AG04450 (cell line): ENCODE measurements around the gene CDH13. TPM values are rescaled to one million over a fixed set of nuclear protein-coding genes. Genes with fewer than 3 reads are reported as not detected.

Experiments used
- CTCF ChIA-PET: fragments of 300-600, 350-600 bp; formaldehyde crosslinking; extraction: SDS; loops from one replicate; lab custom pipeline; 2022; ENCODE audit warnings: antibody characterized with exemption, inconsistent platforms; lab: Charles Lee
- POLR2A ChIA-PET: fragments of 350-600 bp; formaldehyde crosslinking; extraction: SDS; loops from one replicate; lab custom pipeline; 2021; ENCODE audit warnings: antibody characterized with exemption, inconsistent platforms; lab: Yijun Ruan, JAX
- DNase-seq: peaks from one replicate; pipeline ENCODE4 v3.0.0-alpha.2; 2011; ENCODE audit warnings: low read depth, low spot score
- H3K27ac ChIP-seq: one replicate; pipeline ENCODE4 v1.5.1; 2012; ENCODE audit warnings: low read depth, low read length, control low read depth
- H3K27me3 ChIP-seq: one replicate; pipeline ENCODE4 v1.6.0; 2012; ENCODE audit warnings: low read length; ENCODE audit not compliant: control insufficient read depth, insufficient read depth
- H3K4me3 ChIP-seq: 2 replicates; pipeline ENCODE4 v1.5.1; 2011; ENCODE audit warnings: mild to moderate bottlenecking, low read depth, low read length, control low read depth
- H3K9me3 ChIP-seq: 2 replicates; pipeline ENCODE4 v1.5.1; 2012; ENCODE audit warnings: low read length; ENCODE audit not compliant: control insufficient read depth, insufficient read depth
- polyA plus RNA-seq: library from polyadenylated mRNA; depleted of rRNA; stranded (reverse); fragments of >200 nt; gene quantifications from 2 replicates; pipeline ENCODE4 v1.2.3, GENCODE V29; 2011
- TF ChIP-seq, protein P1 (sequence below): IDR thresholded peaks from 2 replicates; pipeline ENCODE4 v1.5.1; 2011; ENCODE audit warnings: low read depth, low read length, control low read depth, inconsistent platforms

Gene CDH13
- polyA plus RNA-seq, 1 experiment: 55.0 TPM

DNA sequence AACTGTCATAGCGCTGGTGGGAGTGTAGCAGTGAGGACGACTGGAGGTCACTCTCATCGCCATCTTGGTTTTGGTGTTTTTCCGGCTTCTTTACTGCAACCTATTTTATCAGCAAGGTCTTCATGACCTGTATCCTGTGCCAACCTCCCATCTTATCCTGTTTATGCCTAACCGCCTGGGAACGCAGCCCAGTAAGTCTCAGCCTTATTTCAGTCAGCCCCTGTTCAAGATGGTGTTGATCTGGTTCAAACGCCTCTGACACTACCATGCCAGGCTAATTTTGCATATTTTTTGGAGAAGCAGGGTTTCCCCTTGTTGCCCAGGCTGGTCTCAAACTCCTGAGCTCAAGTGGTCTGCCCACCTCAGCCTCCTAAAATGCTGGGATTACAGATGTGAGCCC, 1001.2 kb downstream of the CDH13 start:
- Histone ChIP-seq H3K9me3 (no peaks in the 10 kb centered on the region), H3K27me3 (no peaks in the 10 kb centered on the region), H3K27ac (no peak overlapping the region), H3K4me3 (no peak overlapping the region)
- ChIA-PET POLR2A (no interaction called here), CTCF (no interaction called here)
- DNase-seq: no peak
- TF ChIP-seq, protein P1, sequence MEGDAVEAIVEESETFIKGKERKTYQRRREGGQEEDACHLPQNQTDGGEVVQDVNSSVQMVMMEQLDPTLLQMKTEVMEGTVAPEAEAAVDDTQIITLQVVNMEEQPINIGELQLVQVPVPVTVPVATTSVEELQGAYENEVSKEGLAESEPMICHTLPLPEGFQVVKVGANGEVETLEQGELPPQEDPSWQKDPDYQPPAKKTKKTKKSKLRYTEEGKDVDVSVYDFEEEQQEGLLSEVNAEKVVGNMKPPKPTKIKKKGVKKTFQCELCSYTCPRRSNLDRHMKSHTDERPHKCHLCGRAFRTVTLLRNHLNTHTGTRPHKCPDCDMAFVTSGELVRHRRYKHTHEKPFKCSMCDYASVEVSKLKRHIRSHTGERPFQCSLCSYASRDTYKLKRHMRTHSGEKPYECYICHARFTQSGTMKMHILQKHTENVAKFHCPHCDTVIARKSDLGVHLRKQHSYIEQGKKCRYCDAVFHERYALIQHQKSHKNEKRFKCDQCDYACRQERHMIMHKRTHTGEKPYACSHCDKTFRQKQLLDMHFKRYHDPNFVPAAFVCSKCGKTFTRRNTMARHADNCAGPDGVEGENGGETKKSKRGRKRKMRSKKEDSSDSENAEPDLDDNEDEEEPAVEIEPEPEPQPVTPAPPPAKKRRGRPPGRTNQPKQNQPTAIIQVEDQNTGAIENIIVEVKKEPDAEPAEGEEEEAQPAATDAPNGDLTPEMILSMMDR: no peak

DNA sequence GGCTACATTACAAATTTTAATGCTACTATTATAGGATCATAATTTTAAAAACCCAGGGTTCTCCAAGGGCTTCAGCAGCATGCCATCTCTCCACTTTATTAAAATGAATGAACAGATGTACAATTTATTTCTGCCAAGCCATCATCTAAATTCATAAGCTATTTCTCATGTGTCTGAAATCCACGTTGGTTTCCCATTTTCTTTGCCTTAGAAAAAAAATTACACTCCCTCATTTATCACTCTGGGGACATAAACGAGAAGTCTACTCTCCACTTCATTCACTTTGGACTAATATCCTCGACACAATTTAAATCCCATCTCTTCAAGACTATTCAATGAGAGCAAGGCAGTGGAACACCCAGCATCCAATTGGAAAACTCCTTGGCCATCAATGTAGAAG, 1002.7 kb downstream of the CDH13 start:
- TF ChIP-seq, protein P1: no peak
- CTCF ChIA-PET: no interaction called here

DNA sequence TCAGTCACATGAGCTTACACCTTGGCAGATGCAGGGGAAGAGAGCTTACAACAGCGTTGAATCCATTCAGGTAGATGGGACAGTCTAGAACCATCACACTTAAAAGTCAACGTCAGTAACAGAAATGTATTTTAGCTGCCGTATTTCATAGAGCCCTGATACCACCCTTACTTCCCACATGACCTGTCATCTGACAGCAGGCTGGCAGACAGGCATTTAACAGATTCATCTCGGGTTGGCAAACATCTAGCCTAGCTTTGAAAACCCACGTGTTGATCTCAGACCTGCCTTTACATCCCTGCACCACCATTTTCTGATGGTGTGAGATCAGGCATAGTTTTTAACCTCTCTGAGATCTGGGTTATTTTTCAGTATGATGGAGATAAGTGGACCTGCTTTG, 1003.1 kb downstream of the CDH13 start:
- Histone ChIP-seq H3K27me3 (no peaks in the 10 kb centered on the region), H3K9me3 (no peaks in the 10 kb centered on the region), H3K4me3 (no peak overlapping the region), H3K27ac (no peak overlapping the region)
- TF ChIP-seq, protein P1: no peak
- ChIA-PET POLR2A (no interaction called here), CTCF (no interaction called here)
- no peak for DNase-seq

More for the DNA sequence above, 1002.7 kb downstream of the CDH13 start:
- Histone ChIP-seq H3K27ac (no peak overlapping the region), H3K27me3 (no peaks in the 10 kb centered on the region), H3K4me3 (no peak overlapping the region), H3K9me3 (no peaks in the 10 kb centered on the region)
- DNase-seq: no peak
- POLR2A ChIA-PET: no interaction called here

DNA sequence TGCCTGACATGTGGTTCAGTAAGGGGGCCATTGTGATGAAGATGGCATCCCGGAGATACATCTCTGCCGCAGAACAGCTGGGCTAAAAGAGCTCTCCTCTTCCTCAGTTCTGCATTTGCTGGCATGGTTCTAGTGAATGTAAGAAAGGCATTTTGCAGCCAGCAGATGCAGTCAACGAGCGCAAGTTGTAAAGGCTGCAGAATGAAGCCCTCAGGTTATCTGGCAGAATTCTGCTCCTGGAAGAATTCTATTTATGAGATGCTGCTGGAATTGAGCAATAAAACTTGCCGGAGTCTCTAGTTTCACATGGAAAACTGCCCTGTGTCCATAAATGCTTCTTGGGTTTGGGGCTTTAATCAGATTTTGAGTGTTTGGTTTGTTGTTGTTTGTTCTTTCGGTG, 1004.2 kb downstream of the CDH13 start:
- no peak for DNase-seq
- POLR2A ChIA-PET: no interaction called here
- Histone ChIP-seq H3K27me3 (no peaks in the 10 kb centered on the region), H3K9me3 (no peaks in the 10 kb centered on the region), H3K27ac (no peak overlapping the region), H3K4me3 (no peak overlapping the region)
- TF ChIP-seq, protein P1: no peak
- CTCF ChIA-PET: no interaction called here

DNA sequence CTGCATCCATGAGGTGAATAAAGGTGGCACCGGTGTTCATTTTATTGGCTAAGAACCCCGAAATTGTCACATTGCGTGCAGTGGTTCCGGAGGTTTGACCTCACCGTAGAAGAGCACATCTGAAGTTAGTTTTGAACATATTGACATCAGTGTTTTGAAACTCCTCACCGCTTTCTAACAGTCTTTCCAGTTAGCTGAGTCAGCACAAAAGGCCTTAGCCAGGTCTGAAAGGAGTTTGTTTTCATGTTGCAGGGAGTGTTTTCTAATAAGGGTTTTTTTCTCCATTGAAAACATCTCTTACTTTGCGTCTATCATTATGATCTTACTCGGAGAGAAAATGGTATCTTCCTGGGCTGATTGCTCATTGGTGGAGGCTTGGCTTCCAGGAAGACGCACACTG, 1006.5 kb downstream of the CDH13 start:
- ChIA-PET CTCF (no interaction called here), POLR2A (no interaction called here)
- Histone ChIP-seq H3K27me3 (no peaks in the 10 kb centered on the region), H3K9me3 (no peaks in the 10 kb centered on the region), H3K4me3 (no peak overlapping the region), H3K27ac (no peak overlapping the region)
- TF ChIP-seq, protein P1: no peak
- DNase-seq: no peak
